ENCODE results near the gene ADAMTS16.

- TF ChIP-seq, protein P1, sequence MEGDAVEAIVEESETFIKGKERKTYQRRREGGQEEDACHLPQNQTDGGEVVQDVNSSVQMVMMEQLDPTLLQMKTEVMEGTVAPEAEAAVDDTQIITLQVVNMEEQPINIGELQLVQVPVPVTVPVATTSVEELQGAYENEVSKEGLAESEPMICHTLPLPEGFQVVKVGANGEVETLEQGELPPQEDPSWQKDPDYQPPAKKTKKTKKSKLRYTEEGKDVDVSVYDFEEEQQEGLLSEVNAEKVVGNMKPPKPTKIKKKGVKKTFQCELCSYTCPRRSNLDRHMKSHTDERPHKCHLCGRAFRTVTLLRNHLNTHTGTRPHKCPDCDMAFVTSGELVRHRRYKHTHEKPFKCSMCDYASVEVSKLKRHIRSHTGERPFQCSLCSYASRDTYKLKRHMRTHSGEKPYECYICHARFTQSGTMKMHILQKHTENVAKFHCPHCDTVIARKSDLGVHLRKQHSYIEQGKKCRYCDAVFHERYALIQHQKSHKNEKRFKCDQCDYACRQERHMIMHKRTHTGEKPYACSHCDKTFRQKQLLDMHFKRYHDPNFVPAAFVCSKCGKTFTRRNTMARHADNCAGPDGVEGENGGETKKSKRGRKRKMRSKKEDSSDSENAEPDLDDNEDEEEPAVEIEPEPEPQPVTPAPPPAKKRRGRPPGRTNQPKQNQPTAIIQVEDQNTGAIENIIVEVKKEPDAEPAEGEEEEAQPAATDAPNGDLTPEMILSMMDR (IDR thresholded peaks at IDR 0.05), result no peak
- no peak for TF ChIP-seq POLR2A (IDR thresholded peaks at IDR 0.05)
Observed at GRCh38 chr5:5271786-5272321, 131.7 kb downstream of the ADAMTS16 start.

Data from esophagus squamous epithelium (tissue), 4 donors.